NCI-H1930 (cell line): Measurements from ENCODE around the gene ANTKMT.

Source experiments
- DNase-seq, 2 experiments: peaks; one replicate each; lab custom pipeline; 2025; lab: John Stamatoyannopoulos, UW

Gene ANTKMT

DNA sequence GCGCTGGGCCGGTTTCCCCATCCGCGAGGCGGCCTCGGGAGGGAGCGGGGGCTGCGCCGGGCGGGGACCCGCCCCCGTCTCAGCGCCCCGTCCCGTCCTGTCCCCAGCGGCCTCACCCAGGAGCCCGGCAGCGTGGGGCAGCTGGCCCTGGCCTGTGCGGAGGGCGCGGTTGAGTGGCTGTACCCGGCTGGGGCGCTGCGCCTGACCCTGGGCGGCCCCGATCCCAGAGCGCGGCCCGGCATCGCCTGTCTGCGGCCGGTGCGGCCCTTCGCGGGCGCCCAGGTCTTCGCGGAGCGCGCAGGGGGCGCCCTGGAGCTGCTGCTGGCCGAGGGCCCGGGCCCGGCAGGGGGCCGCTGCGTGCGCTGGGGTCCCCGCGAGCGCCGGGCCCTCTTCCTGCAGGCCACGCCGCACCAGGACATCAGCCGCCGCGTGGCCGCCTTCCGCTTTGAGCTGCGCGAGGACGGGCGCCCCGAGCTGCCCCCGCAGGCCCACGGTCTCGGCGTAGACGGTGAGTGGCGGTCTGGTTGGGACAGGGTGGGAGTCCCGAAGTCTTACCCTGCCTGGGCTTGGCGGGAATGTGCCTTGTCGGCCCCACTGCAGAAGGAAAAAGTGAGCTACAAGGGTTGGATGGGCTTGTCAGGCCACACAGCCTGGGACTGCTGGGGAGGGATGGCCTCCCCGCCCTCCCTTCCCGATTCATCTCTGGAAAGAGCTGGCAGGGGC is 5.3 kb upstream of the ANTKMT start:
- DNase-seq, result peak in 1 of 2 experiments; percentile 40

GRCh38 chr16:716200-716568 is 4.8 kb upstream of the ANTKMT start:
- no peak for DNase-seq

DNA sequence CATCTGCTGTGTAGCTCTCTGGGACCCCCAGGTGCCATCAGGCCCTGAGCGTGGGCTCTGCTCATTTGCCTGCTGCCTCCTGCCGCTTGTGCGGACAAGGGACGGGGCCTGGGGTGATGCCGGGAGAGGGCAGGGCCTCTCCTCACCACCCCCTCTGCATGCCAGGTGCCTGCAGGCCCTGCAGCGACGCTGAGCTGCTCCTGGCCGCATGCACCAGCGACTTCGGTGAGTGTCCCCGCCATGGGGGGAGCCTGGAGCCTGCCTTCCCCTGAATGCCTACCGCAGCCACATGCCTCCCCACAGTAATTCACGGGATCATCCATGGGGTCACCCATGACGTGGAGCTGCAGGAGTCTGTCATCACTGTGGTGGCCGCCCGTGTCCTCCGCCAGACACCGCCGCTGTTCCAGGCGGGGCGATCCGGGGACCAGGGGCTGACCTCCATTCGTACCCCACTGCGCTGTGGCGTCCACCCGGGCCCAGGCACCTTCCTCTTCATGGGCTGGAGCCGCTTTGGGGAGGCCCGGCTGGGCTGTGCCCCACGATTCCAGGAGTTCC is 4.1 kb upstream of the ANTKMT start:
- no peak for DNase-seq

DNA sequence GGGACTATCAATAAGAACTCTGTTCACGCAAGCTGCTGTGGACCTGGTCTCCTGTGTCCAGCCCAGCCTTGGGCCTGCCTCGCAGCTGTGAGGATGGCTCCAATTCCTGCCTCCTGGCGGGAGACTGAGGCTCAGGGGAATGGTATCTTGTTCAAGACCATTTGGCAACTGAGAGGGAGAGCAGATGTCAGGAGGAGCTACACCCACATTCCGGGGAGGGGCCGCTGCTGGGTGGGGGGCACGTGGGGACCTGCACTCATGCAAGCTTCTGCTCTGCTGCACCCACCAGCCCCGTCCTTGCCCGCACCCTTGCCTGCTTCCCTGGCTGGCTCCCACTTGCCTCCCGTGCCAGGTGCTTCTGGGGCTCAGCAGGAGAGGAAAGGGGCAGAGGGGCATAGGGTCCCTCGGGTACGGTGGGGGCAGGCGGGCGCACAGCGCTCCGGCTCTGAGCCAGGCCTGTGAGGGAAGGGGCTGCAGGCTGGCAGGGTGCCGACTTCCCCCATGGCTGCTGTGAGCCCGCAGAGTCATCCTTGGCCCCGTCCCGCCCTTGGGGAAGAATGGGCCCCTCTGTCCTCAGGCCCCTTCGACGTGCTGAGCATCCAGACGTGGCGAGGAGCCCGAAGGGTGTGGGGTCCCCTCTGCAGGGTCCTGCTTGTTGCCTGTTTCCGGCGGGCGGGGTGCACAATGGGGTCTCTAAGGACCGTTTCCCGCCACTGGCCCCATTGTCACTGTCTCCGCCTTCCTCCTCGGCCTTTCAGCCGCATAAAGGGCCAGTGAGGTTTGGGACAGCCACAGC is 3.3 kb upstream of the ANTKMT start:
- DNase-seq, result no peak

- no peak for DNase-seq
Measured at GRCh38 chr16:718389-718788, 2.6 kb upstream of the ANTKMT start.

DNA sequence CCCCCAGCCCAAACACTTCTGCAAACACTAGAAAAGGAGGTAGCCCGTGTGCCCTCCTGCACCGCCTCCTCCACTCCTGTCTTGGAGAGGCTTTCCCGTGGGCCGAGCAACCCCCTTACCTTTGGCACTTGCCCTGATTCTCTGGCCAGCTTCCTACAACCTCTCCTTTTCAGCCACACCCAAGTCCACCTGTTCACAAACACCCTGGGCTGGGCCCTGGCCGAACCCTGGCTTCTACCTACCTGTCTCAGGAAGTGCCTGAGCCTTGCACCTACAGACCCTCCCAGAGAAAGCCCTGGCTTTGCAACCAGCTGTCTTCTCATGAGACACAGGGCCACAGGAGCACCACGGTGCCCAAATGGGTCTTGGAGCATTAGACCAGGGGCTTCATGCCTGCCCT is 2.0 kb upstream of the ANTKMT start:
- no peak for DNase-seq

- DNase-seq, result no peak
Measured at GRCh38 chr16:719815-720446, 1.0 kb upstream of the ANTKMT start.

DNA sequence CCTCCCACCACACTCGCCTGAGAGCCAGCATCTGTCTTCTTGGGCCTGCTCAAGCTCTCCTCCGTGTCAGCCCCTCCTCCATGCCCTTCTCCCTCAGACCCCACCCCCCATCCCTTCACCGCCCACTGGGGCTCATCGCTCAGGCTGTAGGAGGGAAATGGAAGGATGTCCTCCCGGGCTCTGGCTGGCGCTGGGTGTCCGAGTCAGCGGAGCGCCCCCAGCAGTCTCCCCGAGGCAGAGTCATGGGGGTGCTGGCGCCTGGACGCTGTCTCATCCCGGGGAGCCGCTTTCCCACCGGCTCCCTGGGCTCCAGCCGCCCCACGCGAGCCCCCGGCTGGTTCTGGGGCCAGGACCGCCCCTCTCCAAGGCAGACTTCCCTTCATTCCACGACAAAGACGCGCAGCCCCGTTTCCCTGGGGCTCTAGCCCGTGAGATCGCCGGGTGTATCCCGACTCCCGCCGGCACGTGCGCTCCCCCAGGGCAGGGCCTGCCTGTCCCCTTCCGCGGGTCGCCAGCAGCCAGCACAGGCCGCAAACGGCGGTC is 428 bp upstream of the ANTKMT start:
- peak; percentile 57 for DNase-seq

DNA sequence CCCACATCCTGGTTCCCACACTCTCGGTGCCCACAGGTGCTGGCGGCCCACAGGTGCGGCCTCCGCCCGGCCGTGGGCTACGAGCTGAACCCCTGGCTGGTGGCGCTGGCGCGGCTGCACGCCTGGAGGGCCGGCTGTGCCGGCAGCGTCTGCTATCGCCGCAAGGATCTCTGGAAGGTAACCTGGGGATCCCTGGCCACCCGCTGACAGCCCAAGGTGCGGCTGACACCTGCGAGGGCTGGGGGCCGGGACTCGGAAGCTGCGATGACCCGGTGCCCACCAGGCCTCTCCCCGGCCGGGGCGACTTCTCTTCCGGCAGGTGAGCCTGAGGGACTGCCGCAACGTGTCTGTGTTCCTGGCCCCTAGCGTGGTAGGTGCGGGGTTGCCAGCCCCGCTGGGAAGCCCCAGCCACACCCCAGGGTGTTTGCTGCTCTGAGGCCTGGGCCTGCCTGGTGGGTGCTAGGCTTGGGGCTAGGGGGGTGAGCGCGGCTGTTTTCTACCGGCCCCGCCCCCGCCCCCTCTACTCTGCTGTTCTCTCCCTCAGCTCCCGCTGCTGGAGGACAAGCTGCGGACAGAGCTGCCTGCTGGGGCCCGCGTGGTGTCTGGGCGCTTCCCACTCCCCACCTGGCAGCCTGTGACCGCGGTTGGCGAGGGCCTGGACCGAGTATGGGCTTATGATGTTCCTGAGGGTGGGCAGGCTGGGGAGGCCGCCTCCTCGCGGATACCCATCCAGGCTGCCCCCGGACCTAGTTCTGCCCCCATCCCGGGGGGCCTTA is 1.0 kb downstream of the ANTKMT start:
- no peak for DNase-seq

DNA sequence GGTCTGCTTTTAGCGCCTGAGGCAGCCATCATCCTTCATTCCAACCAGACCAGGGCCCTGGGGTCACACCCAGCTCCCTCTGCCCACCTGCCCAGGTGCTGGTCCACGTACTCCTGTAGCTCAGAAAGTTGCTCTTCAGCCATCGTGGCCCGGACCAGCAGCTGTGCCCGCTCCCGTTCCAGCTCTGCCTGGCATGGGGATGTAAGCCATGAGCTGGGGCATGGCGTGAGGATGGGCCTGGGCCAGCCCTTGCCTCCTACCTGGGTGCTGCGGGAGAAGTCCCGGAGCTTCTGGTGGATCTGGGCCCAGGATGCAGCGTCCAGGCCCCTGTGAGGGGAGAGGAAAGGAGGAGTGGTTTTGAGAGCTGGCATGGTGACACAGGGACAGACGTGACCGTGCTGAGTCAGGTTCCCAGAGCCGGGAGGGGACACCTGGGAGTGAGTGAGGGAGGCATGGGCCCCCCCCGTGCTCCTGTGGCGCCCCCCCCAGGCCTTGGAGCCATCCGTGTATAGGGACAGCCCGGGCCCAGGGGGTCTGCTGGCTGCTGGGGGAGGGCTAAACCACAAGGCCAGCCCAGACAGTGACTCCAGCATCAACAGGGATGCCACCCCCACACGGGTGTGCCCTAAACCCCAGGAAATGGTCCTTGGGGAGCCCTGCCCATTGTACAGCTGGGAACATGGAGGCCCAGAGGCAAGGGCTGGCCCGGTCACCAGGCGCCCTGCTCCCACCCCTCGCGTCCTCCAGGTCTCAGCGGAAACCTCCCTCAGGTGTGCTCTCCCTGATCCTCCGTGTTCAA is 2.1 kb downstream of the ANTKMT start:
- DNase-seq, result no peak

DNA sequence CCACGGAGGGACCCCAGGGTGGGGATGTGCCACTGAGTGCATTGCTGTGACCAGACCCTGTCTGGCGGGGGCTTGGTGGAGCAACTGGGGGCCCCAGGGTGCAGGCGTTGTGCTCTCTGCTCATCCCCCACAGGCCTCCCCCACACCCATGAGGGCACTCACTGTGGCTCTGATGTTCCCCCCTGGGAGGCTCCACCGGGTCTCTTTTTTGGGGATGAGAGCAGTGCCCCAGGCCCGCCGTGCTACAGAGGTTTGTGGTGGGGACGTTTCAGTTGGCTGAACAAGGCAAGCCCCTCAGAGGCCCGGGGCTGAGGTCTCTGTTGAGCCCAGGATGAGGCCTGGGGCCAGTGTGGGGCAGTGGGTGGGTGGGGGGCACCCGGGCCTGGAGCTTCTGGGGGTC is 2.7 kb downstream of the ANTKMT start:
- no peak for DNase-seq

- no peak for DNase-seq
Measured at GRCh38 chr16:724188-725040, 3.5 kb downstream of the ANTKMT start.

GRCh38 chr16:725041-725376 is 4.1 kb downstream of the ANTKMT start:
- DNase-seq, result no peak

DNA sequence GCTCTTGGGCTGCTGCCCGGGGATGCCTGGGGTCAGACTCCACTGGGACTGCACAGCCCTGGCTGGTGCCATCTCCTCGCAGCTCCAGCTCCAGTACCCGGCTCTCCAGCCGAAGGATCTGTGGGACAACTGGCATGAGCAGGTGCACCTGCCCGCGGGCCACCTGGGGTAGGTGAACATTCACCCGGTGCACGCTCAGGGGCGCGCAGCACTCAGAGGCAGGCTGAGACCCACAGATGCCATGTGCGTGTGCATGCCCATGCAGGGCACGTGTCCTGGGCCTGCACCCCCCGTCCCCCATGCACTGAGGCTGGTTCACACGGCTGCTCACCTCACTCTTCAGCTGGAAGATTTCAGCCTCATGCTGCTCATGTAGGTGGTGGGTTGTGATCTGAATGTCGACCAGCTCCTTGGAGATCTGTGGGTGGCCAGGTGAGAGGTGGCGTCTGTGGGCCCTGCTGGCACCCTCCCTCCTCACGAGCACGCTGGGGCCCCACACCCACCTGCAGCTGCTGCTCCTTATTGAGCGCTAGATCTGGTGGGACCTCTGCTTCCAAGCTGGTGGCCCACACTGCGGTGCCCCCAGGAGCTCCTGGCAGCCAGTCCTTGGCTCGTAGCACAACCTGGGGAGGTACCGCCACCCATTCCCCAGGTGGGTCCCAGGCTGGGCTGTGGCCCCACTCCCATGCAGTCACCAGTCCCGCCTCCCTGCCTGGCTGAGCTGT is 4.7 kb downstream of the ANTKMT start:
- DNase-seq, result no peak

DNA sequence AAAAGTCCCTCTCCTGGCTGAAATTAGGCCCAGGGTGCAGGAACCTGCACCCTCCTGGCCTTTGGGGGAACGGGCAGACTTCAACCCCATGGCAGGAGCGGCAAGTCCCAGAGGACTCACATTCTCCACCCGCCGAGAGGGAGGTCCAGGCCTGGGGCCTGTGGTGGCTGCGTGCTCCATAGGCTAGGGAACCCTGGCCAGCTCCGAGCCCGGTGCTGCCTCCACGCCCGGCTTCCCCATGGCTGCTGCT is 5.2 kb downstream of the ANTKMT start:
- DNase-seq, result no peak

DNA sequence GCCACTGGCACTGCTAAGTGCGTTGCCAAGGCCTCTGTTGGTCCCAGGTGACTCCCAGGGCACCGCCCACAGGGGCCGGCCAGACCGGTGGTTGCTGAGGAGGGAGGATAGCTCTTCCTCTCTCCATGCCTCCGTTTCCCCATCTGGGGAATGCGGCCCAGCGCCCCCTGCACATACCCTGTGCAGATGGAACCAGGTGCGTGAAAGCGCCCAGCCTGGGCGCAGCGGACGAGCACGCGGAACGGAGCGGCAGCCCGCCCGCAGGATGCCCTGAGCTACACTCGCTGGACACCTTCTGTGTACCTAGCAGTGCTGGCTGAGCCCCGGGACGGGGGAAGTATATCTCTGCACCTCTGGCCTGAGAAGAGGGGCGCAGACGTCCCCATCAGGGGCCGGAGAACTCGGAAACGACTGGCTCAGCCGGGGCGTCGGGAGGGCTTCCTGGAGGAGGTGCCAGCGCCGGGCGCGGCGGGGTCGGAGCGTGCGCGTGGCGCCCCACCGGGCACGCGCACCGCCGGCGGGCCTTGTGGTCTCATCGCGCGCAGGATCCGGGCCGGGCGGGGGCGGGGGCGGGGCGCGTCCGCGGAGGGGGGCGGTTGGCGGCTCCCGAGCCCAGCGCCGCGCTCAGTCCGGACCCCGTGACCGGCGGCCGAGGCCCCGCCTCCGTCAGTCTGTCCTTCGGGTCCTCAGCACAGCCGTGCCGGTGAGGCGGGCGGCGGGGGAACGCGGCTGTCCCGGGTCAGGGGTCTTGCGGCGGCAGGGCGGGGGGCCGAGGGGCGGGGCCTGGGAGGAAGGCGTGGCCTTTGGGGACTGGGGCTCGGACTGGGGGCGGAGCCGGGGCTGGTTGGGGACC is 5.7 kb downstream of the ANTKMT start, which contains the start of the genes CCDC78 and HAGHL:
Gene CCDC78 (minus strand): TSS at position 6 of the 853 bp plus-strand sequence. CDS start 76 bp downstream, outside the sequence.
Gene HAGHL (plus strand): TSS at position 669 of the 853 bp plus-strand sequence. CDS start 404 bp downstream, outside the sequence.
- DNase-seq, result peak; percentile 32 to 49

DNA sequence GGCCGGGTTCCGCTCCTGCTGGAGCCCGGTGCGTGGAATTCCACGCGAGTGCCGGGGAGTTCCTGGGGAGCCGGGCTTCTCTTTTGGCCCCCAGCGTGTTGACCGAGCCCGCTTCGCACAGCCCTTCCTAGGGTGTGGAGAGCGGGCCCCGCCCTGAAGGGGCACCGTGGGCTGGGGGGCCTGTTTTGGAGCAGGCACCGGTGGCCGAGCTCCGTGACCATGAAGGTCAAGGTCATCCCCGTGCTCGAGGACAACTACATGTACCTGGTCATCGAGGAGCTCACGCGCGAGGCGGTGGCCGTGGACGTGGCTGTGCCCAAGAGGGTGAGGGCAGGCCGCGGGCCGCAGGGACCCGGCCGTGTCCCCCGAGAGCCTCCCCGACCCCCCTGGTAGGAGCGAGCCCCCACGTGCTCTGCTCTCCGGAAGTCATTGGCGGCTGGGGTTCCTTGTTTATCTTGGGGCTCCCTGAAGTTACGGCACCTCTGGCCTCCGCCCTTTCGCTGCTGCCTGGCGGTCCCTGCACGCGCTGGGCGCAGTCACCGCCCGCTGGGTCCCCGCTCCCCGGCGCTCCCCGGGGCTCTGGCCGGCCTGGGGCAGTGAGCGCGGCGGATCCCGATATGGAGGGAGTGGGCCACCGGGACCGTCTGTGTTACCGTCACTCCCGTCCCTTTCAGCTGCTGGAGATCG is 6.5 kb downstream of the ANTKMT start:
- DNase-seq, result no peak
